Lower leg skin (tissue), 4 donors: ENCODE measurements around the gene APCDD1L. TPM values are rescaled to one million over a fixed set of nuclear protein-coding genes. Genes with fewer than 3 reads are reported as not detected.

Experiments used
- DNase-seq, 2 donors: peaks; one replicate each; pipeline ENCODE4 v3.0.0-alpha.2; 2019; ENCODE audit warnings: low spot score in 2 of 2
- H3K4me3 ChIP-seq: fragments of 200-600 bp; sonication (generic); 2 replicates; pipeline ENCODE4 v1.5.1; 2017; ENCODE audit warnings: mild to moderate bottlenecking, low read depth; ENCODE audit not compliant: poor library complexity, severe bottlenecking
- CTCF ChIP-seq, 3 donors: fragments of 450-650 bp; IDR thresholded peaks; one replicate each; pipeline ENCODE4 v1.5.1; 2016; ENCODE audit warnings: antibody characterized with exemption in 3 of 3, mild to moderate bottlenecking in 3 of 3, moderate library complexity in 2 of 3
- POLR2A ChIP-seq, 2 donors: fragments of 450-650 bp; IDR thresholded peaks; one replicate each; pipeline ENCODE4 v1.6.1; 2016 to 2017; ENCODE audit warnings: antibody characterized with exemption in 2 of 2, mild to moderate bottlenecking in 1 of 2, moderate library complexity in 1 of 2
- WGBS, 2 donors: methylation state at CpG; one replicate each; pipeline ENCODE4 v1.1.5; 2018; 5-methylcytosine and 5-hydroxymethylcytosine counted together
- intact Hi-C: fragments of 100-400 bp; cut with DNase I; formaldehyde crosslinking; loops from one replicate; pipeline ENCODE4 v1.15.0; 2023; ENCODE audit warnings: low total_unique reads
- total RNA-seq, 4 donors: library from RNA; depleted of rRNA; stranded (reverse); fragments of >200 nt; gene quantifications; one replicate each; pipeline ENCODE4 v1.1.0, GENCODE V29; 2016

Gene APCDD1L
- total RNA-seq, 4 donors from 2014 or later: 0.49 to 2.4 (median 1.4) TPM

GRCh38 chr20:58555078-58555765, 40.0 kb upstream of the APCDD1L start:
- WGBS, 2 donors: 65 to 67% methylated on average over 3 of the region's 3 CpGs
- intact Hi-C loops: no loop called here
- no peak overlapping the region for H3K4me3 ChIP-seq
- no peak for TF ChIP-seq POLR2A (IDR thresholded peaks at IDR 0.05)
- TF ChIP-seq CTCF (IDR thresholded peaks at IDR 0.05): no peak
- peak in 1 of 2 donors; percentile 45 for DNase-seq

DNA sequence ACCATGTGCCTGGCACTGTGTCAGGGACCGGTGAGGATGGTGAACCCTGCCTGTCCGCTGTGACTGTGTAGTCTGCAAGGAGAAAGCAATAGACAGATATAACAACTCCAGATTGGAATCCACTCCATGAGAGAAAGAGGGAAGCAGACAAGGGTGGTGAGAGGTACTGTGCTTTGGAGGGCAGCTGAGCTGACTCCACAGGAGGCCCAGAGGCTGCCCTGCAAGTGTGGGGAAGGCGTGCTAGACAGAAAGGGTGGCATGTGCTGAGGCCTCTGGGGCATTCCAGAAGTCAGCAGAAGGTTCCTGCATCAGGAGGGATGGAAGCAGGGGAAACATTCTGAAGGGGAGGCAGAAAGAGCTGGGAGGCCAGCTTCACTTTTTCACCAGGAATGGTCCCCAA, 39.3 kb upstream of the APCDD1L start:
- intact Hi-C loops: no loop called here
- no peak overlapping the region for H3K4me3 ChIP-seq
- 80 to 89% methylated on average over 3 of the region's 3 CpGs for WGBS, 2 donors
- TF ChIP-seq CTCF (IDR thresholded peaks at IDR 0.05): no peak
- no peak for TF ChIP-seq POLR2A (IDR thresholded peaks at IDR 0.05)
- peak in 1 of 2 donors; percentile 48 for DNase-seq

DNA sequence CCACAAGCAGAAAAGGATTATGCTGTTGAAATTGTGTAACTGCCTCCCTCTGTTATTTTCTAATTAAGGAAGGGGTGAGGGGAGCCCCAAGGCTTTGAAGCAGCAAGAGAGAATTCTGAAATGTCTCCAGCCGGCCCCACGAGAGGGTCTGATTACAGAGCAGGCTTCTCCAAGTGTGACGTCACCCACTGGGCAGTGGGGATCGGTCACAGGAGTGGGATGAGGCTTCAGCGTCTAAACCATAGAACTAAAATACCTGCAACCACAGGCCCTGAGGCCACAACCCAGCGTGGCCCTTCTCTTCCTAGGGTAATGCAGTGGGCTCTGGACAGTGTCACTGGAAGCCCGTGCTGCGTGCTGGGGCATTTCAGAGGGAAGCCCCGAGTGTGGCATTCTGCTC, 38.6 kb upstream of the APCDD1L start:
- intact Hi-C loops: no loop called here
- TF ChIP-seq POLR2A (IDR thresholded peaks at IDR 0.05) (no peak), CTCF (IDR thresholded peaks at IDR 0.05) (no peak)
- WGBS, 2 donors: 50 to 53% methylated on average over 9 of the region's 9 CpGs
- no peak overlapping the region for H3K4me3 ChIP-seq
- DNase-seq: peak in 1 of 2 donors; percentile 78

- DNase-seq: peak in 1 of 2 donors; percentile 48
- intact Hi-C loops: no loop called here
- 82 to 89% methylated on average over 2 of the region's 2 CpGs for WGBS, 2 donors
- H3K4me3 ChIP-seq: no peak overlapping the region
- TF ChIP-seq POLR2A (IDR thresholded peaks at IDR 0.05): no peak
- TF ChIP-seq CTCF (IDR thresholded peaks at IDR 0.05): no peak
Measured at GRCh38 chr20:58553166-58553696, 38.0 kb upstream of the APCDD1L start.

GRCh38 chr20:58552366-58552934, 37.3 kb upstream of the APCDD1L start:
- intact Hi-C loops: no loop called here
- H3K4me3 ChIP-seq: no peak overlapping the region
- WGBS, 2 donors: 84% methylated on average over 11 of the region's 11 CpGs
- peak in 1 of 2 donors; percentile 49 for DNase-seq
- TF ChIP-seq POLR2A (IDR thresholded peaks at IDR 0.05): no peak
- TF ChIP-seq CTCF (IDR thresholded peaks at IDR 0.05): no peak
